Large intestine (tissue), 3 donors: ENCODE data around the gene ZC3H7B. TPM values are rescaled to one million over a fixed set of nuclear protein-coding genes. Genes with fewer than 3 reads are reported as not detected.
"Not testable (repeated sequence)": the region's sequence is repeated elsewhere in the genome, so short reads cannot be mapped to it uniquely, and the experiment has no call there.

Experiments used
- DNase-seq, 2 donors: peaks; one replicate each; pipeline versions ENCODE4 v3.0.0 to v3.0.0-alpha.2; 2013
- H3K27ac ChIP-seq: one replicate; pipeline ENCODE4 v1.5.1; 2013; ENCODE audit warnings: low read length
- H3K27me3 ChIP-seq: 2 replicates; pipeline ENCODE4 v1.6.1; 2013; ENCODE audit warnings: low read length; ENCODE audit not compliant: control insufficient read depth, insufficient read depth
- H3K36me3 ChIP-seq: 2 replicates; pipeline ENCODE4 v1.6.1; 2013; ENCODE audit warnings: low read length; ENCODE audit not compliant: control insufficient read depth, insufficient read depth
- H3K4me1 ChIP-seq: one replicate; pipeline ENCODE4 v1.6.1; 2013; ENCODE audit warnings: low read length; ENCODE audit not compliant: control insufficient read depth, insufficient read depth
- H3K4me3 ChIP-seq: one replicate; pipeline ENCODE4 v1.5.1; 2013; ENCODE audit warnings: low read length
- H3K9me3 ChIP-seq: one replicate; pipeline ENCODE4 v1.6.1; 2013; ENCODE audit warnings: mild to moderate bottlenecking, low read depth, low read length, moderate library complexity; ENCODE audit not compliant: control insufficient read depth
- WGBS: methylation state at CpG from one replicate; pipeline ENCODE4 v1.1.5; 2013; ENCODE audit warnings: low lambda C conversion rate; ENCODE audit not compliant: insufficient coverage; 5-methylcytosine and 5-hydroxymethylcytosine counted together
- polyA plus RNA-seq: library from polyadenylated mRNA; unstranded; fragments of 120-200 nt; gene quantifications from one replicate; pipeline ENCODE4 v1.2.1, GENCODE V29; 2013

Gene ZC3H7B
- polyA plus RNA-seq, 1 donor = 58.0 TPM

GRCh38 chr22:41285441-41285819, 15.9 kb upstream of the ZC3H7B start:
- H3K27ac ChIP-seq = peak overlapping the region; percentile 95
- no peaks in the 10 kb centered on the region for H3K9me3 ChIP-seq
- WGBS = no CpG with 5 or more reads among the region's 30 CpGs
- peaks cover 32% of the 10 kb centered on the region for H3K36me3 ChIP-seq
- H3K4me3 ChIP-seq = peak overlapping the region; percentile 95
- peaks cover 14% of the 10 kb centered on the region for H3K4me1 ChIP-seq
- DNase-seq = peak; percentile 80 to 91
- no peaks in the 10 kb centered on the region for H3K27me3 ChIP-seq

- no peaks in the 10 kb centered on the region for H3K9me3 ChIP-seq
- H3K27me3 ChIP-seq = no peaks in the 10 kb centered on the region
- peaks cover 14% of the 10 kb centered on the region for H3K4me1 ChIP-seq
- peak; percentile 100 for DNase-seq
- H3K36me3 ChIP-seq = peaks cover 26% of the 10 kb centered on the region
- H3K4me3 ChIP-seq = peak within 1 kb of the TSS; percentile 95
- WGBS = no CpG with 5 or more reads among the region's 77 CpGs
- peak within 1 kb of the TSS; percentile 95 for H3K27ac ChIP-seq
These were observed 15.3 kb upstream of the ZC3H7B start, which contains the start of gene RANGAP1 for GRCh38 chr22:41285820-41286638. RANGAP1 (minus strand) TSS chr22:41286187; CDS start chr22:41281044, 5,143 bp downstream.

GRCh38 chr22:41286639-41287091, 14.7 kb upstream of the ZC3H7B start:
- Histone ChIP-seq H3K4me3 (peak overlapping the region; percentile 47), H3K9me3 (no peaks in the 10 kb centered on the region), H3K36me3 (peaks cover 19% of the 10 kb centered on the region), H3K4me1 (peaks cover 14% of the 10 kb centered on the region), H3K27ac (peak overlapping the region; percentile 72), H3K27me3 (no peaks in the 10 kb centered on the region)
- DNase-seq = no peak
- 0% methylated on average over 2 of the region's 15 CpGs for WGBS

- Histone ChIP-seq H3K9me3 (no peaks in the 10 kb centered on the region), H3K27ac (peak overlapping the region; percentile 71), H3K4me3 (no peak overlapping the region), H3K36me3 (peaks cover 9% of the 10 kb centered on the region), H3K4me1 (peaks cover 14% of the 10 kb centered on the region), H3K27me3 (no peaks in the 10 kb centered on the region)
- WGBS = no CpG with 5 or more reads among the region's 9 CpGs
- DNase-seq = peak; percentile 62 to 85
These were observed 12.9 kb upstream of the ZC3H7B start for GRCh38 chr22:41288245-41288946.

GRCh38 chr22:41289671-41290070, 11.7 kb upstream of the ZC3H7B start:
- Histone ChIP-seq H3K9me3 (peaks cover 3% of the 10 kb centered on the region), H3K36me3 (peaks cover 1% of the 10 kb centered on the region), H3K4me3 (no peak overlapping the region), H3K4me1 (peaks cover 12% of the 10 kb centered on the region), H3K27ac (no peak overlapping the region), H3K27me3 (no peaks in the 10 kb centered on the region)
- no peak for DNase-seq
- no CpG with 5 or more reads among the region's 1 CpG for WGBS

- no peaks in the 10 kb centered on the region for H3K36me3 ChIP-seq
- H3K4me1 ChIP-seq = peaks cover 7% of the 10 kb centered on the region
- no peak overlapping the region for H3K4me3 ChIP-seq
- no peaks in the 10 kb centered on the region for H3K27me3 ChIP-seq
- peaks cover 3% of the 10 kb centered on the region for H3K9me3 ChIP-seq
- no peak overlapping the region for H3K27ac ChIP-seq
- no peak for DNase-seq
- no CpG with 5 or more reads among the region's 8 CpGs for WGBS
These were observed 10.8 kb upstream of the ZC3H7B start for GRCh38 chr22:41290262-41291221.

GRCh38 chr22:41294816-41295215, 6.5 kb upstream of the ZC3H7B start:
- WGBS = no CpG with 5 or more reads among the region's 28 CpGs
- H3K4me1 ChIP-seq, H3K9me3 ChIP-seq, H3K27me3 ChIP-seq, H3K27ac ChIP-seq, H3K4me3 ChIP-seq, DNase-seq, H3K36me3 ChIP-seq: not testable (repeated sequence)

- no CpG with 5 or more reads among the region's 9 CpGs for WGBS
These were observed 4.3 kb upstream of the ZC3H7B start for GRCh38 chr22:41296826-41297667.

GRCh38 chr22:41300661-41301060, 664 bp upstream of the ZC3H7B start:
- Histone ChIP-seq H3K27ac (peak overlapping the region; percentile 76), H3K27me3 (no peaks in the 10 kb centered on the region), H3K36me3 (peaks cover 3% of the 10 kb centered on the region), H3K4me1 (peaks cover 20% of the 10 kb centered on the region), H3K9me3 (no peaks in the 10 kb centered on the region), H3K4me3 (peak overlapping the region; percentile 99)
- DNase-seq = peak in 1 of 2 donors; percentile 38
- WGBS = 0% methylated on average over 1 of the region's 7 CpGs

More at GRCh38 chr22:41296826-41297667, 4.3 kb upstream of the ZC3H7B start:
- Histone ChIP-seq H3K27me3 (no peaks in the 10 kb centered on the region), H3K4me3 (no peak overlapping the region), H3K36me3 (no peaks in the 10 kb centered on the region), H3K4me1 (peaks cover 5% of the 10 kb centered on the region), H3K27ac (no peak overlapping the region), H3K9me3 (peaks cover 3% of the 10 kb centered on the region)
- DNase-seq = no peak
